Astrocyte (in vitro differentiated cells and primary cell): ENCODE data around the gene ANKRD44.

Source experiments
- CTCF ChIP-seq: IDR thresholded peaks from 2 replicates; pipeline ENCODE4 v1.5.1; 2011; ENCODE audit warnings: low read depth, mild to moderate bottlenecking, inconsistent platforms, low read length, moderate library complexity; ENCODE audit not compliant: insufficient read depth
- EZH2 ChIP-seq: IDR thresholded peaks from 2 replicates; pipeline ENCODE4 v1.6.1; 2012; ENCODE audit warnings: mild to moderate bottlenecking, low read length, inconsistent platforms; ENCODE audit not compliant: insufficient read depth

DNA sequence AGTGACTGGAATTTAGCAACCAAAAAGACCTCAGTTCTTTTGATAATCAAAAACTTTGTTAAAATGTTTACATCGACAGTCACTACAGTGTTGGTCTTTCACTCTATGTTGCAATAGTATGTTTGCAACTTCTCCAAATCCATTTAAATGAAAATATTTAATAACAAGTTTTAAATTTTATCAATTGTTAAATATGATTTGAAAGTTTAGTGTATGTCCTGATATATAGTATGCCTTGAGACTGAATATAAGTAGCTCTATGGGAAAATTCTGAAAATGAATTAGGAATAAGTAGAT, 109.9 kb downstream of the ANKRD44 start:
- no peak for TF ChIP-seq CTCF
- no peak for TF ChIP-seq EZH2
